ENCODE measurements around the gene SSTR5. TPM values are rescaled to one million over a fixed set of nuclear protein-coding genes. Genes with fewer than 3 reads are reported as not detected.
"Not testable (repeated sequence)": the region's sequence is repeated elsewhere in the genome, so short reads cannot be mapped to it uniquely, and the experiment has no call there.

The SSTR5 gene
- total RNA-seq (not detected), polyA plus RNA-seq (not detected), total RNA-seq (0 reads per million in 6 experiments)

DNA sequence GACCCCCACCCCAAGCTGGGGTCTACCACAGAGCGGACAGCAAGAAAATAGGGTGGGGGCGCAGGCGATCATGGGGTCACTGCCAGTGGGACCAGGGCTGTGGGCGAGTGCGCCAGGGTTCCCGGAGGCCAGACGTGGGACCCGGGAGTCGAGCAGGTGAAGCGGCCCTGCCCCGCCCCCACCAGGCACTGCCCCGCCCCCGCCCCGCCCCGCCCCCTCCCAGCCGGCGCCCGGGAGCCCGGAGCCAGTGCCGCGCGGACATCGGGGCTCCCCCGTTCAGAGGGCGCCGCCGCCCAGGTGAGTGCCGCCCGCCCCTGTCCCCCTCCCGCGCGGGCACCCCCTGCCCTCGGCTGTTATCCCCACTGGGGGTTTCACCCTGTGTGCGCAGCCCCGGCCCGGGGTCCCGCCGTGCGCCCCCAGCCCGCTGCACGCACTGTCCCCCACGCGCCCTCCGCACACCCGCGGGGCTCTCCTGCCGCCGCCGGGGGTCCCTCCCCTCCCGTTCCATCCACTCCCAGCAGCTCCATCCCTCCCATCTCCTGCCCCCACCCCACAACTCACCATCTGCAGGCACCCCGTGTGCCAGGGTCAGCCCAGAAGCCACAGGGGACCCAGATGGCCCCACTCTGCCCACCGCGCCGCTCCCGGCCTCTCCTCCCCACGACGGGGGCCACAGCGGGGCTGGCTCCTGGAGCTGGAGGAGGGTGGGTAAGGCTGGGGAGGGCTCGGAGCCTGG, at the start of gene SSTR5:
TSS of gene SSTR5 (plus strand) at position 222 of the 736 bp plus-strand sequence. CDS start 6,122 bp downstream, outside the sequence.
- peaks cover 4 to 61% (median 24%) of the 10 kb centered on the region in 5 donors for H3K27me3 Mint-ChIP-seq
- no peak within 1 kb of the TSS for H3K4me3 Mint-ChIP-seq
- no peak for ATAC-seq
- POLR2A ChIA-PET: no interaction called here
- peaks cover 0 to 2% (median 0%) of the 10 kb centered on the region in 4 donors for H3K4me1 Mint-ChIP-seq
- peaks cover 0 to 3% (median 0%) of the 10 kb centered on the region in 3 donors for H3K36me3 Mint-ChIP-seq
- H3K9me3 Mint-ChIP-seq: no peaks in the 10 kb centered on the region
- no peak for DNase-seq
- H3K27ac Mint-ChIP-seq: no peak within 1 kb of the TSS

DNA sequence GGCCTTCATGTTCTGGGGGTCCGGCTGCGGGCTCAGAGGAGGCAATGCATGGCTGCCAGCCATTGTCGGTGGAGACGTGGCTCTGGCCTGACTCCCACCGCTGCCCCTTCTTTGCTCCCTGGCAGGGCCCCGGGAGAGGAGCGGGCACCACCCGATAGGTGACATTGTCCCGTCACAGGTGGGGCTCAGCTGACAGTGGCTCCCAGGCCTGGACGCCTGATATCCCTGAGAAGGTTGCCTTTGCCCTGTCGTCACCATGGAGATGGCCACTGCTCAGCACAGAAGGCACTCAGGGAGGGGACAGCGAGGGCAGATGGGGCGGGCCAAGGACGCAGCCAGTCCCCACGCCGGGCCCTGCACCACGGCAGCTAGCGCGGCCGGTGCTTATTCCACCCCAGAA, 48.4 kb upstream of the SSTR5 start:
- POLR2A ChIA-PET: no interaction called here
- Mint-ChIP-seq H3K27me3 (peaks cover 0 to 9% (median 2%) of the 10 kb centered on the region in 5 donors), H3K36me3 (no peaks in the 10 kb centered on the region), H3K27ac (no peak overlapping the region), H3K4me1 (peaks cover 0 to 8% (median 5%) of the 10 kb centered on the region in 4 donors), H3K9me3 (no peaks in the 10 kb centered on the region), H3K4me3 (no peak overlapping the region)
- no peak for ATAC-seq
- DNase-seq: no peak

DNA sequence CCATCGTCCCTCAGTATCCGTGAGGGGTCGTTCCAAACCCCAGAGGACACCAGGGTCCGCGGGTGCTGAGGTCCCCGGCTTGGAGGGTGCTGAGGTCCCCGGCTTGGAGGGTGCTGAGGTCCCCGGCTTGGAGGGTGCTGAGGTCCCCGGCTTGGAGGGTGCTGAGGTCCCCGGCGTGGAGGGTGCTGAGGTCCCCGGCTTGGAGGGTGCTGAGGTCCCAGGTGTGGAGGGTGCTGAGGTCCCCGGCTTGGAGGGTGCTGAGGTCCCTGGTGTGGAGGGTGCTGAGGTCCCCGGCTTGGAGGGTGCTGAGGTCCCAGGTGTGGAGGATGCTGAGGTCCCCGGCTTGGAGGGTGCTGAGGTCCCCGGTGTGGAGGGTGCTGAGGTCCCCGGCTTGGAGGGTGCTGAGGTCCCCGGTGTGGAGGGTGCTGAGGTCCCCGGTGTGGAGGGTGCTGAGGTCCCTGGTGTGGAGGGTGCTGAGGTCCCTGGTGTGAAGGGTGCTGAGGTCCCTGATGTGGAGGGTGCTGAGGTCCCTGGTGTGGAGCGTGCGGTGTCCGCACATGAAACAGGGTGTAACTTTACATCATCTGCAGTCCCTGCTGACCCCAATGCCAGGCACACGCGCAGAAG, 47.3 kb upstream of the SSTR5 start:
- ATAC-seq, H3K27ac Mint-ChIP-seq, H3K36me3 Mint-ChIP-seq, DNase-seq, H3K4me3 Mint-ChIP-seq, H3K9me3 Mint-ChIP-seq: not testable (repeated sequence)
- peaks cover 3 to 17% (median 5%) of the 10 kb centered on the region in 5 donors for H3K27me3 Mint-ChIP-seq
- H3K4me1 Mint-ChIP-seq: peaks cover 0 to 10% (median 7%) of the 10 kb centered on the region in 4 donors
- POLR2A ChIA-PET: interaction anchor here (0.6 kb wide), 1 partner anchor 44 kb away, joined by 8 read pairs; the partner anchor contains the start of gene SOX8

DNA sequence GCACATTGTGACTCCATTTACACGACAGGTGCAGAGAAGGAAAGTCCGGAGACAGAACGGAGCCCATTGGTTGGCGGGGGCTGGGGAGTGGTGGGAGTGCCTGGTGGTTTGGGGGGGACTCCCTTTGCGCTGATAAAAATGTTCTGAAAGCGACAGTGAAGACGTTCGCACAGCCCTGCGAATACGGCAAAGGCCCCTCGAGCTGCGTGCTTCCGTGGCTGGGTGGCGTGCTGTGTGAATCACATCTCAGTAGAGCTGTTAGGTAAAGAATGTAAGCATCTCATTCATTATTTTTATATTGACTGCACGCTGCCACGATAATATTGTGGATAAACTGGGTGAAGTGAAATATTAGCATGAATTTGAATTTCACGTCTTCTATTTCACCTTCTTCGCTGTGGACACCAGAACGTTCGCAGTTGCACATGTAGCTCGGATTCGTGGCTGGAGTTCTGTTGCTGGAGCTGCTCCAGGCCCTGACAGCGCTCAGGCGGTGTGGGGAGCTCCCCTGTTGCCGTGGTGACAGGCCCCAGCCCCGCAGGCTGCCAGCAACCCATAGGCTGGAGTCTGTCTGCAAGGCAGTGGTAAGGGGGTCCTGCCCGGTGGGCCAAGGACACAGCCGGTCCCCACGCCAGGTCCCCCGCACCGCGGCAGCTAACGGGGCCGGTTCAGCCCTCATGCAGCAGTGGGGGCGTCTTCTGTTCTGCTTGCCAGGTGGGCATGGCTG, 46.3 kb upstream of the SSTR5 start:
- H3K9me3 Mint-ChIP-seq: no peaks in the 10 kb centered on the region
- DNase-seq: no peak
- H3K4me1 Mint-ChIP-seq: peaks cover 0 to 10% (median 7%) of the 10 kb centered on the region in 4 donors
- POLR2A ChIA-PET: no interaction called here
- H3K27me3 Mint-ChIP-seq: peaks cover 3 to 17% (median 5%) of the 10 kb centered on the region in 5 donors
- no peak overlapping the region for H3K4me3 Mint-ChIP-seq
- peak overlapping the region in 1 of 10 donors; percentile 42 for H3K27ac Mint-ChIP-seq
- H3K36me3 Mint-ChIP-seq: no peaks in the 10 kb centered on the region
- no peak for ATAC-seq

DNA sequence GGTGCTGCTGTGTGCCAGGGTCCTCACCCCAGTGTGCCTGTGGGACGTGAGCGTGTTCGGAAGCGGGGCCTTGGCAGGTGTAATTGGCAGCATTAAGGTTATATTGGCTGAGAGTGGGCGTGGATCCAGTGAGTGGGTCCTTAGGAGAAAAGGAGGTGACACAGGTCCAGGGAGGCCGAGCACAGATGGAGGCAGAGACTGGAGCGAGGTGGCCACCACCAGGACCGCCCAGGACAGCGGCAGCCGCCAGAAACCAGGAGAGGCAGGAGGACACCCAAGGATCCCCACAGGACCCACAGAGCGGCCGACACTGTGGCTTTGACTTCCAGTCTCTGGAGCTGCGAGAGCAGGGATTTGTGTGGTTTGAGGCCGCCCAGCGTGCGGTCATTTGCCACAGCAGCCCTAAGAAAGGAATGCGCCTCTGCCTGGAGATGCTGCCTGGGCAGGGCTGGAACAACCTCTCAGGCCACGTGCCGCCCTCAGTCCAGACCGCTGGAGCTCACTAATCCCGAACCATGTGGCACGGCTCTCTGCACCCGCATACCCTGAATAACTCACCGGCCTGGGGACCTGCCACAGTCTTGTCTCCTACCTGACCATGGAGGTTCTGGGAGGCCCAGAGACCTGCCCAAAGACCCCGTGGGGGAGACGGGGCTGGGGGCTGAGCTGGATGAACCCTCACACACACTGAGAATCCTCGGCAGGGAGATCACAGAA, 45.6 kb upstream of the SSTR5 start:
- ATAC-seq (no peak), DNase-seq (no peak)
- POLR2A ChIA-PET: no interaction called here
- peaks cover 0 to 10% (median 7%) of the 10 kb centered on the region in 4 donors for H3K4me1 Mint-ChIP-seq
- no peaks in the 10 kb centered on the region for H3K9me3 Mint-ChIP-seq
- no peaks in the 10 kb centered on the region for H3K36me3 Mint-ChIP-seq
- H3K27ac Mint-ChIP-seq: peak overlapping the region in 2 of 10 donors; percentile 11 to 53
- H3K4me3 Mint-ChIP-seq: no peak overlapping the region
- peaks cover 3 to 17% (median 5%) of the 10 kb centered on the region in 5 donors for H3K27me3 Mint-ChIP-seq

DNA sequence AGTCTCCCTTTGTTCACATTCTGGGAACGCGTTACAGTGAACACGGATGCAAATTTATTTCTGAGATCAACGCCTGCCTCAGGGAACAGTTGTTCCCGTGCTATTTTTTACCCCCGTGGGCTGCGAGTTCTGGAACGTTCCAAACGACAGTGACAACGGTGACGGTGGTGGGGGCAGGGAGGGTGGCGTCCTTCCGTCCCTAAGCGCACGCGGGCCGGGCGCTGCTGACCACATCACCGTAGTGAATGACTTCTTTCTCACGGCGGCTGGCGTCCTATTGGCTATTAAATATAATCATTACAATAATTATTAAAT, 45.1 kb upstream of the SSTR5 start:
- no peak for DNase-seq
- H3K9me3 Mint-ChIP-seq: no peaks in the 10 kb centered on the region
- POLR2A ChIA-PET: no interaction called here
- H3K27me3 Mint-ChIP-seq: peaks cover 3 to 17% (median 5%) of the 10 kb centered on the region in 5 donors
- no peak overlapping the region for H3K4me3 Mint-ChIP-seq
- H3K4me1 Mint-ChIP-seq: peaks cover 0 to 10% (median 7%) of the 10 kb centered on the region in 4 donors
- no peaks in the 10 kb centered on the region for H3K36me3 Mint-ChIP-seq
- H3K27ac Mint-ChIP-seq: peak overlapping the region in 1 of 10 donors; percentile 53
- no peak for ATAC-seq

DNA sequence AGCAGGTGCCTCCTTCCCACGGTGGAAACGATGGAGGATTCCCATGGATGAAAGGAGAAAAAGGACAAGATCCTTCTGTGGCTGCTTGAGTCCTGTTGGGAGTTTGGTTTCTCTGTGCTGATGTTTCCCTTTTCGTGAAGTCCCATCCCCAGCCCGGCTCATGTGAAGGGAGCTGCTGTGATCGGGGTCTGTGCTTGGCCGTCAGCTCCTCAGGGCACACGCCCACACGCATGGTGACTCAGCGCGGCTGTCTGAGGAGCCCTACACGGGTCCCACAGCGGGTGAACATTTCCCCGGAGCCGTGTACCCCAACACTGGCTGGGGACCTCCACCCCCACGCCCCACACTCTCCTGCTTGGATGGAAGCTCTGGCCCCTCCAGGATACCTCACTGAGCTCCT, 44.5 kb upstream of the SSTR5 start:
- H3K27ac Mint-ChIP-seq: no peak overlapping the region
- peaks cover 3 to 17% (median 5%) of the 10 kb centered on the region in 5 donors for H3K27me3 Mint-ChIP-seq
- POLR2A ChIA-PET: no interaction called here
- ATAC-seq: no peak
- peaks cover 0 to 10% (median 7%) of the 10 kb centered on the region in 4 donors for H3K4me1 Mint-ChIP-seq
- peak overlapping the region in 1 of 10 donors; percentile 36 for H3K4me3 Mint-ChIP-seq
- H3K36me3 Mint-ChIP-seq: no peaks in the 10 kb centered on the region
- no peaks in the 10 kb centered on the region for H3K9me3 Mint-ChIP-seq
- no peak for DNase-seq

DNA sequence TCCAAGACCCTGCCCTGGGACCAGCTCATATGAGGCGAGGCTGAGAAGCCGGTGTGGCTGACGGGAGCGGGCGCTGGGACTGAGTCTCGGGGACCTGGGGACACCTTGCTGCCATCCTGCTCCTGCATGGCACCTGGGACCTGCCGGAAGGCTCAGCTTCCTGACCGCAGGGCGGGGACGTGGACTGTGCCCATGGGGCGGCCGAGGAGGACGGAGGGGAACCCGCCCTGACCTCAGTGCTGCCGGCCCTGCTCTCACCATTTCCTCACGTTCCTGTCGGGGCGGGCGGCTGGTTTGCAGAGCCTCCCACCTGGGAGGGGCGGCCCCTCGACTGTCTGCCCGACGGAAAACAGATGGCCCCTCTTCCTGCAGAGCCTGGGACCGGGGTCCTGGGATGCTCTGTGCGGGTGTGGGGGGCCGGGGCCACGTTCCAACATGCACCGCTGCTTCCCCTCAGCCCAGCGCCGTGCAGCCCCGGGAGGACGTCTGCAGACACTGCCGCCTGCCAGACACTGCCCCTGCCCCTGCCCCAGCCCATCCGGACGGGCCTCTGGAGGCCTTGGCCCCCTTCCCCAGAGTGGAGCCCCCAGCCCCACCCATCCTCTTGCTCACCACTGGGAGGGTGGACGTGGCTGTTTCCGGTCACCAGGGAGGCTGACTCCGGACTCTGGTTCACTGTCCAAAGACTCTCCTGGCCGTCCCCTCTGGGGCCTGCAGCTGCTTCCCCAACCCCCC, 43.9 kb upstream of the SSTR5 start:
- no peak overlapping the region for H3K27ac Mint-ChIP-seq
- peaks cover 3 to 17% (median 5%) of the 10 kb centered on the region in 5 donors for H3K27me3 Mint-ChIP-seq
- H3K9me3 Mint-ChIP-seq: no peaks in the 10 kb centered on the region
- H3K4me3 Mint-ChIP-seq: peak overlapping the region in 1 of 10 donors; percentile 36
- peaks cover 0 to 10% (median 7%) of the 10 kb centered on the region in 4 donors for H3K4me1 Mint-ChIP-seq
- H3K36me3 Mint-ChIP-seq: no peaks in the 10 kb centered on the region
- POLR2A ChIA-PET: no interaction called here
- ATAC-seq: no peak
- DNase-seq: no peak

DNA sequence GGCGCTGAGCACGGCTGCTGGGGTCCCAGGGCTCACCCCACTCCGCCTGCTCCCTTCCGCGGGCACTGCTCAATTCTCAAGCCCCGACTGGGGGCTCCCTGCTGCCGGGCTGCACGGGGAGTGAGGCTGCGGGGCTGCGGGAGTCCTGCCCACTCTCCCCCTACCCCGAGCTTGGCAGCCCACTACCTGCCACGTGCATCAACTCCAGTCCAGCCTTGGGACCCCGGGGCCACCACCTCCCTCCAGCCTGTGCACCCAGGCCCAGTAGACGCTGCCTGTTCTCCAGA, 43.3 kb upstream of the SSTR5 start:
- peaks cover 3 to 17% (median 5%) of the 10 kb centered on the region in 5 donors for H3K27me3 Mint-ChIP-seq
- H3K27ac Mint-ChIP-seq: no peak overlapping the region
- DNase-seq (no peak), ATAC-seq (no peak)
- H3K36me3 Mint-ChIP-seq: no peaks in the 10 kb centered on the region
- POLR2A ChIA-PET: interaction anchor here (0.6 kb wide), 1 partner anchor 63 kb away, joined by 4 read pairs; no protein-coding TSS in a partner anchor
- H3K4me1 Mint-ChIP-seq: peaks cover 0 to 10% (median 7%) of the 10 kb centered on the region in 4 donors
- peak overlapping the region in 2 of 10 donors; percentile 49 to 50 for H3K4me3 Mint-ChIP-seq
- H3K9me3 Mint-ChIP-seq: no peaks in the 10 kb centered on the region

DNA sequence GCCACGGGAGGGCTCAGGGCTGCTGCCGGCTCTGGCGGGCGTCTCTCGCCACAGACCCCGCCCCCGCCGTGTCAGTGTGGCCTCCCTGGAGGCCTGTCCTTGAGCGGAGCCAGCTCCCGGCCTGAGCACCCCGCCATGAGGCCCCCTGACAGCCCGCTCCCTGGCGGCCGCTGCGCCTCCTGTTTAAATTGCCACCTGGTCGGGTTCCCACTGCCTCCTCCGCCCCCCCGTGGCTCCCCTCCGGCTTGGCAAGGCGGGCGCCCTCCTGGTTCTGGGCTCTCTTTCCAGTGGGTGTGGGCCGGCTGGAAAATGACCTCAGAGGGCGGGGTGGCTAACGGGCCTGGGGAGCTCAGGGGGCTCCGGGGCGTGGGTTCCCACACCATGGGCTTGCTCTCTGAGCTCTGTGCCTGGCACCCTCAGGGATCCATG, 42.1 kb upstream of the SSTR5 start:
- ATAC-seq (no peak), DNase-seq (no peak)
- H3K36me3 Mint-ChIP-seq: no peaks in the 10 kb centered on the region
- no peak overlapping the region for H3K4me3 Mint-ChIP-seq
- H3K4me1 Mint-ChIP-seq: peaks cover 0 to 13% (median 7%) of the 10 kb centered on the region in 4 donors
- POLR2A ChIA-PET: interaction anchor here (0.6 kb wide), 1 partner anchor 813 kb away, joined by 3 read pairs; no protein-coding TSS in a partner anchor
- no peak overlapping the region for H3K27ac Mint-ChIP-seq
- no peaks in the 10 kb centered on the region for H3K9me3 Mint-ChIP-seq
- H3K27me3 Mint-ChIP-seq: peaks cover 3 to 20% (median 5%) of the 10 kb centered on the region in 5 donors

DNA sequence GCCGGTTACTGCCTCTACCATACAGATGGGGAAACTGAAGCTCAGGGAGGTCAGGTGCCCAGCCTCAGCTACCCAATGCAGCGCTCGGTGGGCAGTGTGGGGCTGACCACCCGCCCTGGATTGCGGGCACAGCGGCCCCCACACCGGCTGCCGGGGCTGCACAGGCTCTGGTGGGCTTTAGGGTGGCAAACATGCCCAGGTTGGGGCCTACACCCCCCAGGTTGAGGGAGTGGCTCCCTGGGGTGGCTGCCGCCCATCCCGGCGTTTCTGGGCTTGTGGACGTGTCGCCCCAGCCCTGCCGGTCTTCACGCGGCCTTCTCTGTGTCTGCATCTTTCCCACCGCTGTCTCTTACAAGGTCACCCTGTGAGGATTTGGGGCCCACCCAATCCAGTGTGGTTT, 40.9 kb upstream of the SSTR5 start:
- no peak for ATAC-seq
- DNase-seq: no peak
- Mint-ChIP-seq H3K27me3 (peaks cover 3 to 19% (median 5%) of the 10 kb centered on the region in 5 donors), H3K9me3 (no peaks in the 10 kb centered on the region), H3K36me3 (no peaks in the 10 kb centered on the region), H3K27ac (no peak overlapping the region), H3K4me3 (no peak overlapping the region), H3K4me1 (peaks cover 0 to 10% (median 6%) of the 10 kb centered on the region in 4 donors)
- POLR2A ChIA-PET: no interaction called here

DNA sequence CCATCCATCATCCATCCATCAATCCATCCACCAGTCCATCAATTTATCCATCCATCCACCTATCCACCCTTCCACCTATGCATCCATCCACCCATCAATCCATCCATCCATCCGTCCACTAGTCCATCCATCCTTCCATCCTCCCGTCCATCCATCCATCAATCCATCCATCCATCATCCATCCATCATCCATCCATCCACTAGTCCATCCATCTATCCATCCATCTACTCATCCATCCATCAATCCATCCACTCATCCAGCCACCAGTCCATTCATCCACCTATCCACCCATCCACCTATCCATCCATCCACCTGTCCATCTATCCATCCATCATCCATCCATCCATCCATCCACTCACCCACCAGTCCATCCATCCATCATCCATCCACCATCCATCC, 39.9 kb upstream of the SSTR5 start:
- no peaks in the 10 kb centered on the region for H3K36me3 Mint-ChIP-seq
- DNase-seq (no peak), ATAC-seq (no peak)
- no peak overlapping the region for H3K27ac Mint-ChIP-seq
- peaks cover 0 to 9% (median 6%) of the 10 kb centered on the region in 4 donors for H3K4me1 Mint-ChIP-seq
- H3K27me3 Mint-ChIP-seq: peaks cover 3 to 17% (median 5%) of the 10 kb centered on the region in 5 donors
- H3K4me3 Mint-ChIP-seq: no peak overlapping the region
- POLR2A ChIA-PET: no interaction called here
- H3K9me3 Mint-ChIP-seq: no peaks in the 10 kb centered on the region

Data from naive thymus-derived CD8-positive, alpha-beta T cell (primary cell).